MG63 (cell line): Measurements from ENCODE around the gene ZCCHC17. TPM values are rescaled to one million over a fixed set of nuclear protein-coding genes. Genes with fewer than 3 reads are reported as not detected.
"Not testable (repeated sequence)": the region's sequence is repeated elsewhere in the genome, so short reads cannot be mapped to it uniquely, and the experiment has no call there.

Experiments used
- DNase-seq: peaks from one replicate; pipeline ENCODE4 v3.0.0-alpha.2; 2020
- H3K27me3 ChIP-seq: fragments of 250-450 bp; sonication (Bioruptor Pico); 2 replicates; pipeline ENCODE4 v1.5.1; 2020; ENCODE audit warnings: mild to moderate bottlenecking, moderate library complexity
- H3K36me3 ChIP-seq: fragments of 250-450 bp; sonication (Bioruptor Pico); 2 replicates; pipeline ENCODE4 v1.5.1; 2020; ENCODE audit warnings: mild to moderate bottlenecking, moderate library complexity
- H3K4me3 ChIP-seq: fragments of 250-450 bp; sonication (Bioruptor Pico); 2 replicates; pipeline ENCODE4 v1.5.1; 2020; ENCODE audit warnings: mild to moderate bottlenecking, moderate library complexity
- H3K9me3 ChIP-seq: fragments of 250-450 bp; sonication (Bioruptor Pico); 2 replicates; pipeline ENCODE4 v1.5.1; 2020; ENCODE audit warnings: mild to moderate bottlenecking, moderate library complexity
- total RNA-seq: library from RNA; depleted of rRNA; stranded (reverse); fragments of >200 nt; shearing (Covaris generic); gene quantifications from 2 replicates; pipeline ENCODE4 v1.2.3, GENCODE V29; 2014; ENCODE audit warnings: low replicate concordance

ZCCHC17 gene
- total RNA-seq, 1 experiment from 2014 or later, result 80.4 TPM

DNA sequence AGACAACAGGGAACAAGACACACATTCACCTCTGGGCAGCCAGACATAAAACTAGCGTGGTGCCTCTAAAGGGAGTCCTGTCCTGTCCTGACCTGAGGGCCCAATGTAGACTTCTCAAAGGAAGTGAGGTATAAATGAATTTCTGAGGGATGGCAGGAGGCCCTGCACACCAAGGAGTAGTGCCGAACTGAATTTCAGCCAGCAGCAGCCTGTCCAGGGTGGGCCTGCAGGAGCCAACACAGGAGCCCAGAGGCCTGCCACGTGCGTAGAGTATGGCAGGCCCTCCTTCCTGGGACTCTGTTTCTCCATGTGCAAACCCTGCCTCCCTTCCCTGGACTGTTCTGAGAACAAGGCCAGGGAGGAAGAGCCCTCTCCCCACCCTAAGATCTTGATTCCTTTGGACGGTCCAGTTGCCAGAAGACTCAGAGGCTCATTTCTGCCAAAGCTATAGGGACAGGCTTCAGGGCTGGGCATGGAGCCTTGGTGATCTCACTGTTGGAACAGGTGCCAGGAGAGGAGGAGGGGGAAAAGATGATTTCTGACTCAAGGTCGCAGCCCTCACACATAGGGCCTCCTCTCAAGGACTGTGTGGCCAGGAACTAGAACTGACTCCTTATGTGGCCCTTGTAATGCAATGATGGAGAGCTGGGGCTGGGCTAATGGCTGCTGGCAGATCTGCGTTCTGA is 77.8 kb downstream of the ZCCHC17 start:
- Histone ChIP-seq H3K36me3 (no peaks in the 10 kb centered on the region), H3K4me3 (no peak overlapping the region), H3K9me3 (no peaks in the 10 kb centered on the region), H3K27me3 (no peaks in the 10 kb centered on the region)
- DNase-seq, result peak; percentile 93

DNA sequence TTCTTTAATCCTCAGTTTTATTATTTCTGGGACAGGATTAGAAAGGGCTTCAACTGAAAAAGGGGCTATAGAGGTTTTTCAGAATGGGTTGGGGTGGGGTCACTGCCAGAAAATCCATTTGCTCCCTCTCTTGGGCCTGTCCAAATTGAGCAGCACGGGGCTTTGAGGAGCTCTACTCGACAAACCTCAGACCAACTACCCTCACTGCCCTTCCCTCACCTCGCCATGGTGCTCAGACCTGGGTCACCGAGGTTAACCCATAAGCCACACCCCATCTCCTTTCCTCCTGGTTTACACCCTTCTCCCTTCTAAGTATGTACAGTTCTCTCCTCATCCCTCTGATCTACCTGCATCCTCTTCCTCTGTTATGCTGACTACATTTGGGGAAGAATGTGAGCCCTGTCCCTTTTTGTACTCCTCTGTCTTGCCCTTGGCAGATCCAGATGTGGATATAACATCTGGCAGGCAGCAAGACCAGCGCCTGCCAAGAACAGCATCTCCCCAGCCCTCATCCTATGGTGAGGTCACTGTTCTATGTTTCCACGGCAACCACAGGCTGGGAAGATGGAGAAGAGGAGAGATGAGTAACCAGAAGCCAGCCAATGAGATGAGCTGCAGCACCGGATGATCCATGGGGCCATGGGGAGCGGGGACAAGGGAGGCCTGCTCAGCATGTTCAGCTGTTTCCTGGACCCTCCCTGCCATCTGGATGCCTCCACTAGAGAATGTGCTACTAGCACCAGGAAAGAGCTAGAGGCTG is 79.7 kb downstream of the ZCCHC17 start:
- Histone ChIP-seq H3K9me3 (no peaks in the 10 kb centered on the region), H3K27me3 (no peaks in the 10 kb centered on the region), H3K4me3 (no peak overlapping the region), H3K36me3 (no peaks in the 10 kb centered on the region)
- peak; percentile 95 for DNase-seq

DNA sequence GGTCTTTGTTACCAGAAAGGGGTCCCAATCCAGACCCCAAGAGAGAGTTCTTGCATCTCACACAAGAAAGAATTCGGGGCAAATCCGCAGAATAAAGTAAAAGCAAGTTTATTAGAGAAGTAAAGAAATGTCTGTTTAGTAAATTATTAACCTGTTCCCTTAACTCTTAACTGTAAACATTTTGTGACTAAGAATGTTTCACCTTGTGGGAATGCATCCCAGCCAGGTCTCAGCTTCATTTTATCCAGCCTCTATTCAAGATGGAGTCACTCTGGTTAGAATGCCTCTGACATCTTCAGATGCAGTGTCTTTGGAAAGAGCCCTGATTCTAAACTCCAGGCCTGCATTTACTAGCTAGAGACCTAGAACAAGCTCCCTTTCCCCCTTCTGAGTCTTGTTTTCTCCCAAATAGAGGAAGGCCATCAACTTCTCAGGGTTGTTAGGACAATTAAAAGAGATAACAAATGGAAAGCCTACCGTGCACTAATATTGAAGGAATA is 80.6 kb downstream of the ZCCHC17 start:
- no peak for DNase-seq
- Histone ChIP-seq H3K27me3 (no peaks in the 10 kb centered on the region), H3K4me3 (no peak overlapping the region)

DNA sequence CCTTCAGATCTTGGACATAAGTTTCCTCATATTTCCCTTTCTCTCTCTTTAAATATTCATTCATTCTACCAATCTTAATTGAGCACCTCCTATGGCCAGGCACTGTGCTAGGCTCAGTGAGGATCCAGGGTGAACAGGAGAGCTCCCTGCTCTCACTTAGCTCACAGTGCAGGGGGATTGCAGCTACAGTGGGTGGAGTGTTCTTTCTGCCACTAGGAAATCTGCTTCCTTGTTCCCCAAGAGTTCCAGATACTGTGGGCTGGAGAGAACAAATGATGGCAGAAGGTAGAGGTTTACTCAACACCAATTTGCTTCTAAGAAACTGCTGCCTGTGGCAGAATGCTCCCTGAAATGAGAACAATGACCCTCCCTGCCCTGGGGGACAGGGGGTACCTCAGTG is 81.2 kb downstream of the ZCCHC17 start:
- no peak for DNase-seq
- no peaks in the 10 kb centered on the region for H3K36me3 ChIP-seq
- H3K4me3 ChIP-seq, result no peak overlapping the region

More for the DNA sequence above, 80.6 kb downstream of the ZCCHC17 start:
- Histone ChIP-seq H3K9me3 (no peaks in the 10 kb centered on the region), H3K36me3 (no peaks in the 10 kb centered on the region)

DNA sequence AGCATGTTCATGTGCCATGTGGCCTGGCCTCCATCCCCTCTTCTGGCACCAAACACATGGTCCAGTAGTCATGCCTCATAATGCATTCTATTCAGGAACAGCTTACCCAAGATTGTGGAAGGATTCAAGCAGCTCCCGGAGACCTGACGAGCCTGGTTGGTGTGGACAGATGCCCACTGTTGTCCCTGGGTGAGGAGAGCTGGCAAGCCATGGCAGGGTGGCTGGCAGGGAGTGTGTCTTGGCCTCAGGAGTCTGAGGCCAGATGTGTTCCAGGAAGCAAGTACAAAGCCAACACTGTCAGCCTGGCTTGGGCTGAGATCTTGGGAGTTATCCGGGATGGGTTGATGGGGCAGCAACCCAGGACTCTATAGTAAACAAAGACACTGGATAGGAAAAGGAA is 83.3 kb downstream of the ZCCHC17 start:
- no peak overlapping the region for H3K4me3 ChIP-seq
- H3K9me3 ChIP-seq, result no peaks in the 10 kb centered on the region
- no peaks in the 10 kb centered on the region for H3K36me3 ChIP-seq
- no peaks in the 10 kb centered on the region for H3K27me3 ChIP-seq
- peak; percentile 93 for DNase-seq

More for the DNA sequence above, 81.2 kb downstream of the ZCCHC17 start:
- no peaks in the 10 kb centered on the region for H3K27me3 ChIP-seq
- H3K9me3 ChIP-seq, result no peaks in the 10 kb centered on the region

DNA sequence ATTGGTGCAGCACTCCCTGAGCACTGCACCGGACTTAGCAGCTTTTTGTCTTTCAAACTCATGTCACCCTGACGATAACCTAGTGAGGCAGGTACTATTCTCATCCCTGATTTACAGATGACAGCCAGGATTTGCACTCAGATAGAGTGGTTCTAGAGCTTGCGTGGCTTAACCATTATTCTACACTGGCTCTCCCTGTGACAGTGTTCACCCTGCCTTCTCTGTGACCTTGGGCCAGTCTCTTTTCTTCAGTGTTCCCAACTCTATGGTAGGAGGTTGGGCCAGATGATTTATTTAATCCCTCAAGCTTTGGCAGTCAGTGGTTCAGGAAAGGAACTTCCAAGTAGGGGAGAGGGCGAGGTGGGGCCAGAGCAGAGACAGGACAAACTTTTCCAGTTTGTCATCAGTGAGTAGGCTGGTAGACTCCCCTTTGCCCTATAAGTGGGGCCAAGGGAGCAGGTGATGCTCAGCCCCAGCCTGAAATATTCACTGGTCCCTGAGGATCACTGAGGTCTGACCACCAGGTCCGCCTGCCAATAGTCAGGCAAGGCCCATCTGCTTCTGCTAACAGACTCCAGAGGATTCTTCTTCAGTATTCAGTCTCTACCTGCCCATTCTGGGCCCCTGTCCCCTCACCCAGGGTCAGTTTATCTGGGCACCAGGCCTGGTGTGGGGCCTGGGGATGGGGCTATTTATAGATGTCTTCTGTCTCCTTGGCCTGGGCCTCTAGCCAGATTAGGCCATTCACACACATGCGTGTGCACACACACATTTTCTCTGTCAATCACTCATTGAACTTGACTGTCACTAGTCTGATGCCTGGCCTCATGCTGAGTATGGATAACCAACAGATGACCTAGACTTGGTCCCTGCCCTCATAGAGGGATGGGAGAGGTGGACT is 84.8 kb downstream of the ZCCHC17 start:
- no peaks in the 10 kb centered on the region for H3K27me3 ChIP-seq
- no peaks in the 10 kb centered on the region for H3K36me3 ChIP-seq
- peak; percentile 91 for DNase-seq

DNA sequence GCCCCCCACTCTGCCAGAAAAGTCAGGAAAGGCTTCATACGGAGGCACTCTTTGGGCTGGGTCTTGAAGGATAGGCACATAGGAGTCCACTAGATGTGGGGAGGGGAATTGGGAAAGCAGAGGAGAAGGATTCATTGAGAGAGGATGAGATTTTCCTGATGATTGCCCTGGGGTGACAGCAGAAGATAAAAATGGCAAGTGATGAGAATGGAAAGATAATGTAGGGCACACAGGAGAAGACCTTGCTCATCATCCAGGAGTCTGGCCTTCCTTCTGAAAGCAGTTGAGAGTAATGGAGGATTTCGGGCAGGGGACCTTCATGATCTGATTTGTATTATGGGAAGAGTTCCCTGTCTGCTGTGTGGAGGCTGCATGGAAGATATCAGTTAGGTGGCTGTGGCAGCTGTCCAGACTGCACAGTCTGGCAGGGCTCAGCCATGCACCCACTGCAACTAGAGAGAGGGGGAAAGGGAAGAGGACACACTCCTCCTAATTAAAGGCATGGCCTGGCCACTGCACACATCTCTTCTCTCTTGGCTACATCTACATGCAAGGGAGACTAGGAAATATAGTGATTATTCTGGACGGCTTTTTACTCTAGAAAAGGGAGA is 85.7 kb downstream of the ZCCHC17 start:
- Histone ChIP-seq H3K36me3 (no peaks in the 10 kb centered on the region), H3K9me3 (no peaks in the 10 kb centered on the region), H3K27me3 (no peaks in the 10 kb centered on the region), H3K4me3 (no peak overlapping the region)
- DNase-seq, result no peak

More for the DNA sequence above, 84.8 kb downstream of the ZCCHC17 start:
- Histone ChIP-seq H3K9me3 (no peaks in the 10 kb centered on the region), H3K4me3 (no peak overlapping the region)

DNA sequence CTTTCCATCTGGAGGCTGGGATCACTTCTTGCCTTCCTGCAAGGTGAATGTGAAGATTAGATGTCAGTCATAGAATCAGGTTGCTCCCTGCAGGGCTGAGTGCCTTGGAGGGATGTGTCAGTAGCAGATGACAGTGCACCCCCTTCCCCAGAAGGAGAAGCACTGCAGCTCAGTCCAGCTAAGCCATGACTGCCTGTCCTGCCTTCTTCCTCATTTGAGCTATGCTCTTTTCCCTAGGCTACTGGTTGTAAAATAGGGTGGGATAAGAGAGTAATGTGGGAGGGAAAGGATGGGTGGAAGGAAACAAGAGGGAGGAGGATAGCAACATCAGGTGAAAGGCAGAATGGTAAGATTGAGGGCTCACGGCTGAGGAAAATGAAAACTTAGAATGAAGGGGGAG is 87.1 kb downstream of the ZCCHC17 start:
- no peak for DNase-seq
- Histone ChIP-seq H3K27me3 (no peaks in the 10 kb centered on the region), H3K4me3 (no peak overlapping the region), H3K36me3 (no peaks in the 10 kb centered on the region), H3K9me3 (no peaks in the 10 kb centered on the region)

DNA sequence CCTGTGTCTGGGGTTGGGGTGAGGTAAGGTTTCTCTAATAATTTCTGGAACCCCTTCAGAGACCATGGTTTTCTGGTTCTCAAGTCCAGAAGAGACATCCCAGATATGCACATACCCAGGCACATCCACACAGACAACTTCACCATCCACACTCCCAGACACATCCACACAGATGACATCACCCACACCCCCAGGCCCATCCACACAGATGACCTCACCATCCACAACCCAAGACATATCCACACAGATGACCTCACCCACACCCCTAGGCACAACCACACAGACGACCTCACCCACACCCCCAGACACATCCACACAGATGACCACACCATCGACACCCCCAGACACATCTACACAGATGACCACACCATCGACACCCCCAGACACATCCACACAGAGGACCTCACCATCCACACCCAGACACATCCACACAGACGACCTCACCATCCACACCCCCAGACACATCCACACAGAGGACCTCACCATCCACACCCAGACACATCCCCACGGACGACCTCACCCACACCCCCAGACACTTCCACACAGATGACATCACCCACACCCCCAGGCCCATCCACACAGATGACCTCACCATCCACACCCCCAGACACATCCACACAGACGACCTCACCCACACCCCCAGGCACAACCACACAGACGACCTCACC is 89.9 kb downstream of the ZCCHC17 start:
- H3K36me3 ChIP-seq, H3K9me3 ChIP-seq, DNase-seq, H3K27me3 ChIP-seq, H3K4me3 ChIP-seq: not testable (repeated sequence)

DNA sequence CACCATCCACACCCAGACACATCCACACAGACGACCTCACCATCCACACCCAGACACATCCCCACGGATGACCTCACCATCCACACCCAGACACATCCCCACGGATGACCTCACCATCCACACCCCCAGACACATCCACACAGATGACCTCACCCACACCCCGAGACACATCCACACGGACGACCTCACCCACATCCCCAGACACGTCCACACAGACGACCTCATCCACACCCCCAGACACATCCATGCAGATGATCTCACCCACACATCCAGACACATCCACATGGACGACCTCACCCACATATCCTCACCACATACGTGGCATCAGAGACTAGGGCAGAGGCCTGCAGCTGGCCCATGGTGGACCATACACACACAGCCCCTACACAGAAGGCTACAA is 90.8 kb downstream of the ZCCHC17 start:
- Histone ChIP-seq H3K36me3 (no peaks in the 10 kb centered on the region), H3K4me3 (no peak overlapping the region)
- DNase-seq, result peak; percentile 48

DNA sequence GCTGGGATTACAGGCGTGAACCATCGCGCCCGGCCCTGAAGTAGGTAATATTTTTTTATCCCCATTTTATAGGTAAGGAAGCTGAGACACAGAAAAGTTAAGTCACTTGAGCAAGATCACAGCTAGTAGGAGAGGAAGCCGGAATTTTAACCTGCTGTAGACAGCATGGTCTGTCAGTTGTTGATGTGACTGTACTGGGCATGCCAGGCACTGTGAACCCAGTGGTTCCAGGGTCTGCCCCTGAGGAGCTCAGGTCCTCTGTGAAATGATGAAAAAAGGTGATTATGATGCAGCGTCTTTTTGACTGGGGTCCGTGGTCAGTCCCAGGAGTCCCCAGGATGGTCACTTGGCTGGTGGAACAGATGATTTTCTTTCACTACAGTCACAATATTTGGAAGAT is 92.8 kb downstream of the ZCCHC17 start:
- H3K9me3 ChIP-seq, result no peaks in the 10 kb centered on the region
- H3K27me3 ChIP-seq, result no peaks in the 10 kb centered on the region
- no peaks in the 10 kb centered on the region for H3K36me3 ChIP-seq
- H3K4me3 ChIP-seq, result no peak overlapping the region
- DNase-seq, result no peak

More for the DNA sequence above, 90.8 kb downstream of the ZCCHC17 start:
- Histone ChIP-seq H3K9me3 (no peaks in the 10 kb centered on the region), H3K27me3 (no peaks in the 10 kb centered on the region)

DNA sequence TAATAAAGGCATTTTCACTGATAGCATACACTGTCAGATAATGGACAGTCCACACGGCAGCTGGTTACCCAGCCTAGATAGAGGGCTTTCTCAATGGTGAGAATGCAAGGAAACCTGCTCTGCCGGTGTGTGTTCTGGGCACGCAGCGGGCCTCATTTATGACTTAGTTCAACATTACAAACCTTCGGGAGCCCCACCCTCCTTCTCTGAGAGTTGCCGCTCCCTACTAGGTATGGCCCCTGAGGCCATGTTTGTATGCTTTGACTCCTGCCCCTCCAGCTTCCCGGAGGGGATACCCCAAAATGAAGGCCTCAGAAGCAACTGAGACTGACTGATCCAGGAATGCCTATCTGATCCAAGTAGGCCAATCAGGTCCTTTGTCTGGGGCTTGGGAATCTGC is 93.2 kb downstream of the ZCCHC17 start:
- Histone ChIP-seq H3K9me3 (no peaks in the 10 kb centered on the region), H3K36me3 (no peaks in the 10 kb centered on the region), H3K27me3 (no peaks in the 10 kb centered on the region), H3K4me3 (no peak overlapping the region)
- DNase-seq, result no peak

DNA sequence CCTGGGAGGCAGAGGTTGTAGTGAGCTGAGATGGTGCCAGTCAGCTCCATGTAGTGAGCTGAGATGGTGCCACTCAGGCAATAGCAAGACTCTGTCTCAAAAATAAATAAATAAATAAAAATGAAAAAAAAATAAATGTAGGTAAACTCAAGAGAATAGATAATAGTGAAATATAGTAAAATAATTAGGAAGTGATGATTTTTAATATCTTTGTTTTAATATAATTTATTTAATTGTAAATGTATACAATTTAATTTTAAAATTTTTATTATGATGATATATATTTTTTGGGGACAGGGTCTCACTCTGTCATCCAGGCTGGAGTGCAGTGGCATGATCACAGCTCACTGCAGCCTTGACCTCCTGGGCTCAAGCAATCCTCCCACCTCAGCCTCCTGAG is 96.6 kb downstream of the ZCCHC17 start:
- DNase-seq, result no peak
- Histone ChIP-seq H3K27me3 (no peaks in the 10 kb centered on the region), H3K4me3 (no peak overlapping the region), H3K36me3 (no peaks in the 10 kb centered on the region), H3K9me3 (no peaks in the 10 kb centered on the region)

DNA sequence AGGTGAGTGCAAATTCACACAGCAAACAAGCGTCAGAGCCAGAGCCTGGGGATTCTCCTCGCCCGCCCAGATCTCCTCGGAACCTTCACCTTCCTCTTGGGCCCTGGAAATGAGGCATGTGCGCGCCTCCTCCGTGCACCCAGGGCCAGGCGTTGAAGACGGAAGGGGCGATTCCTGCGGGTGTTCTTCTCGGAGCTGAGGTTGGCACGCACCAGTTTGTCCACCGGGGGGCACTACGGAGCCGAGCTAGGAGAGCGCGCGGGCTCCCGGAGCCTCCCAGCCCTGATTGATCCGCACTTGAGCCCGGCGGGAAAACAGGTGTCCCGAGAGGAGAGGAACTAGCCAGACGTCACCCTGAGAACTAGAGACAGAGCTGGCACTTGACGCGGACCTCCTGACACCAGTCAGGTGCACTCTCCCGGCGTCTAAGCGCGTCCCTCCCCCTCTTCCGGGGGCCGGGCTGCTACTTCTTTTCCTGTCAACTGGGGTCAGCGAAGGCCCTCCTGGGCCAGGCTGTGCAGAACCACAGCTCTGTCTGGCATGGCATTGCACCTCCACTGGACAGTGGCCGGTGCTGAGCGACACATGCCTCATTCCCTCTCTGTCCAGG is 97.9 kb downstream of the ZCCHC17 start:
- Histone ChIP-seq H3K27me3 (no peaks in the 10 kb centered on the region), H3K36me3 (no peaks in the 10 kb centered on the region), H3K9me3 (no peaks in the 10 kb centered on the region), H3K4me3 (no peak overlapping the region)
- DNase-seq, result peak; percentile 84

DNA sequence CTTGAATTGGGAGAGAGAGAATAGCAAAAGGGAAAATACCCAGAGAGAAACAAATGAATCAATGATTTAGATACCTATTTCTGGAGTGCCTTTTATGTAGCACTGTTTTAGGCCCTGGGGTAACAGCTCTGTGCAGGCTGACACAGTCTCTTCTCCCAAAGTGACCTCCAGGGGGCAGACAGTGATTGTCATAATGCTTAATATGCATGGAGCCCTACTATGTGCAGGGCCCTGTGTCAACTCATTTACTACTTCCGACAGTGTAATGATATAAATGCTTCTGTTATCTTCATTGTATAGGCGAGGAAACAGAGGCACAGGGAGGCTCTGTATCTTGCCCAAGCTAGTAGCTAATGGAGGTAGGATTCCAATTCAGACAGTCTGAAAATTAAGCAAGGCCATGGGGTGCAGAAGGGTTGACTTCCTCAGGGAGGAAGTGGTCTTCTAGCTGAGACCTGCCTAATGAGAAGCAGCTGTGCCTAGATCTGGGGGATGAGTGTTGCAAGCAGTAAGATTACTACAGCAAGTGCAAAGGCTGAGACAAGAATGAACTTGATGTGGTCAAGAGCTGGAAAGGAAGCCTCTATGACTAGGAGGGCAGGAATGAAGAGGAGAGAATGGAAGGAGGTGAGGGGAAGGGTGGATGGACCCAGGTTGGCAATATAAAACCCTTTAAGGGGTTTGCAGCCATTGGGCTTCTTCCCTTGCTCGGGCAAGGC is 100.0 kb downstream of the ZCCHC17 start:
- Histone ChIP-seq H3K36me3 (no peaks in the 10 kb centered on the region), H3K9me3 (no peaks in the 10 kb centered on the region), H3K27me3 (no peaks in the 10 kb centered on the region), H3K4me3 (no peak overlapping the region)
- DNase-seq, result peak; percentile 82
